Middle frontal gyrus (tissue), 1 donor: ENCODE results near the gene ITPR1.

Experiments used
- DNase-seq: peaks from one replicate; pipeline ENCODE4 v3.0.0-alpha.2; 2015; ENCODE audit warnings: low spot score; ENCODE audit errors: extremely low spot score

ITPR1 gene

GRCh38 chr3:4772171-4772804, 279.1 kb downstream of the ITPR1 start:
- no peak for DNase-seq

- no peak for DNase-seq
Measured at GRCh38 chr3:4772858-4773257, 279.7 kb downstream of the ITPR1 start.

GRCh38 chr3:4773583-4773982, 280.4 kb downstream of the ITPR1 start:
- DNase-seq = no peak

- no peak for DNase-seq
Measured at GRCh38 chr3:4774531-4774930, 281.4 kb downstream of the ITPR1 start.

GRCh38 chr3:4776399-4776979, 283.3 kb downstream of the ITPR1 start:
- DNase-seq = no peak

GRCh38 chr3:4776980-4777581, 283.9 kb downstream of the ITPR1 start:
- DNase-seq = no peak

GRCh38 chr3:4778119-4778518, 285.0 kb downstream of the ITPR1 start:
- DNase-seq = no peak

GRCh38 chr3:4778740-4779139, 285.6 kb downstream of the ITPR1 start:
- DNase-seq = no peak

- DNase-seq = no peak
Measured at GRCh38 chr3:4780545-4780957, 287.4 kb downstream of the ITPR1 start.

GRCh38 chr3:4782095-4782494, 288.9 kb downstream of the ITPR1 start:
- DNase-seq = no peak

- DNase-seq = no peak
Measured at GRCh38 chr3:4785551-4785950, 292.4 kb downstream of the ITPR1 start.

GRCh38 chr3:4786431-4786830, 293.3 kb downstream of the ITPR1 start:
- no peak for DNase-seq

GRCh38 chr3:4791358-4791757, 298.2 kb downstream of the ITPR1 start:
- DNase-seq = no peak

GRCh38 chr3:4793311-4793710, 300.2 kb downstream of the ITPR1 start:
- no peak for DNase-seq

- DNase-seq = no peak
Measured at GRCh38 chr3:4794331-4794730, 301.2 kb downstream of the ITPR1 start.

GRCh38 chr3:4794798-4795197, 301.6 kb downstream of the ITPR1 start:
- DNase-seq = no peak

- no peak for DNase-seq
Measured at GRCh38 chr3:4795905-4796304, 302.8 kb downstream of the ITPR1 start.

GRCh38 chr3:4797201-4797705, 304.1 kb downstream of the ITPR1 start:
- no peak for DNase-seq

GRCh38 chr3:4799266-4800256, 306.4 kb downstream of the ITPR1 start:
- peak; percentile 27 for DNase-seq

- no peak for DNase-seq
Measured at GRCh38 chr3:4800595-4800994, 307.4 kb downstream of the ITPR1 start.

- DNase-seq = no peak
Measured at GRCh38 chr3:4801892-4802291, 308.7 kb downstream of the ITPR1 start.

GRCh38 chr3:4802903-4803302, 309.8 kb downstream of the ITPR1 start:
- DNase-seq = no peak
